ENCODE results near the gene CRELD2. TPM values are rescaled to one million over a fixed set of nuclear protein-coding genes. Genes with fewer than 3 reads are reported as not detected.

Gene CRELD2
- total and polyA plus RNA-seq, 2 of the 8 experiments (the other 6 are each of a cell fraction or from before 2014, with no cell fraction given), result 24.5 to 36.6 TPM

DNA sequence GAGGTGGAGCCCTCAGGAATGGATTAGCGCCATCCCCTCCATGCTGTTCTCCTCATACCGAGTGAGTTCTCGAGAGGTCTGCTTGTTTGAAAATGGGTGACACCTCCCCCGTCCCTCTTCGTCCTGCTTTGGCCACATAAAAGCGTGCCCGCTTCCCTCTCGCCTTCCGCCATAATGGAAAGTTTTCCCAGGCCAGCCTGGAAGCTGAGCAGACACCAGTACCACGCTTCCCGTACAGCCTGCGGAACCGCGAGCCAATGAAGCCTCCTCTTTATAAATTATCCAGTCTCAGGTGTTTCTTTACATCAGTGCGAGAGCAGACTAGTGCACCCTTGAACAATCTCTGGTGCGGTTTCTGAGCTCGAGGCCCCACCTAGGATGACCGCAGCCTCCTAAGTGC is 13.0 kb upstream of the CRELD2 start (continued):
- TF ChIP-seq GABPA (IDR thresholded peaks at IDR 0.05; ENCODE audit: borderline replicate concordance, insufficient read depth, low read length), result no peak
